ENCODE measurements around the gene GAD2.

Gene GAD2

GRCh38 chr10:26221541-26221940 lies 5.0 kb downstream of the GAD2 start:
- FAIRE-seq (no peak), DNase-seq (ENCODE audit: low spot score) (no peak)

- FAIRE-seq = no peak
- DNase-seq (ENCODE audit: low spot score) = no peak
Observed at GRCh38 chr10:26222563-26222962, 6.0 kb downstream of the GAD2 start.

GRCh38 chr10:26225322-26225721 lies 8.7 kb downstream of the GAD2 start:
- no peak for FAIRE-seq

GRCh38 chr10:26227786-26228185 lies 11.2 kb downstream of the GAD2 start:
- FAIRE-seq = no peak
- no peak for DNase-seq (ENCODE audit: low spot score)

More at GRCh38 chr10:26225322-26225721, 8.7 kb downstream of the GAD2 start:
- no peak for DNase-seq (ENCODE audit: low spot score)

- FAIRE-seq = no peak
Observed at GRCh38 chr10:26232174-26232573, 15.6 kb downstream of the GAD2 start.

GRCh38 chr10:26235761-26236160 lies 19.2 kb downstream of the GAD2 start:
- FAIRE-seq = no peak
- DNase-seq (ENCODE audit: low spot score) = no peak

More at GRCh38 chr10:26232174-26232573, 15.6 kb downstream of the GAD2 start:
- no peak for DNase-seq (ENCODE audit: low spot score)

- FAIRE-seq (no peak), DNase-seq (ENCODE audit: low spot score) (no peak)
Observed at GRCh38 chr10:26238378-26238777, 21.8 kb downstream of the GAD2 start.

GRCh38 chr10:26242706-26243350 lies 26.3 kb downstream of the GAD2 start:
- FAIRE-seq (no peak), DNase-seq (ENCODE audit: low spot score) (no peak)

- FAIRE-seq (no peak), DNase-seq (ENCODE audit: low spot score) (no peak)
Observed at GRCh38 chr10:26243351-26243720, 26.8 kb downstream of the GAD2 start.

GRCh38 chr10:26249681-26250080 lies 33.1 kb downstream of the GAD2 start:
- DNase-seq (ENCODE audit: low spot score) = no peak
- no peak for FAIRE-seq

- FAIRE-seq (no peak), DNase-seq (ENCODE audit: low spot score) (no peak)
Observed at GRCh38 chr10:26251925-26252324, 35.4 kb downstream of the GAD2 start.

GRCh38 chr10:26254616-26255015 lies 38.0 kb downstream of the GAD2 start:
- DNase-seq (ENCODE audit: low spot score) (no peak), FAIRE-seq (no peak)

GRCh38 chr10:26259341-26259740 lies 42.8 kb downstream of the GAD2 start:
- FAIRE-seq = no peak
- no peak for DNase-seq (ENCODE audit: low spot score)

- FAIRE-seq (peak; percentile 87), DNase-seq (ENCODE audit: low spot score) (peak; percentile 52)
Observed at GRCh38 chr10:26269754-26270153, 53.2 kb downstream of the GAD2 start.

GRCh38 chr10:26274391-26274790 lies 57.8 kb downstream of the GAD2 start:
- DNase-seq (ENCODE audit: low spot score) = no peak
- FAIRE-seq = no peak

GRCh38 chr10:26278295-26278694 lies 61.7 kb downstream of the GAD2 start:
- no peak for FAIRE-seq
- DNase-seq (ENCODE audit: low spot score) = no peak

GRCh38 chr10:26290236-26290635 lies 73.7 kb downstream of the GAD2 start:
- DNase-seq (ENCODE audit: low spot score) (no peak), FAIRE-seq (no peak)

- DNase-seq (ENCODE audit: low spot score) = no peak
Observed at GRCh38 chr10:26291721-26292480, 75.3 kb downstream of the GAD2 start.

GRCh38 chr10:26296360-26296759 lies 79.8 kb downstream of the GAD2 start:
- FAIRE-seq = no peak
- no peak for DNase-seq (ENCODE audit: low spot score)

More at GRCh38 chr10:26291721-26292480, 75.3 kb downstream of the GAD2 start:
- no peak for FAIRE-seq

GRCh38 chr10:26300001-26300400 lies 83.4 kb downstream of the GAD2 start:
- no peak for FAIRE-seq
- no peak for DNase-seq (ENCODE audit: low spot score)

- DNase-seq (ENCODE audit: low spot score) = no peak
- no peak for FAIRE-seq
Observed at GRCh38 chr10:26303366-26303765, 86.8 kb downstream of the GAD2 start.

- no peak for DNase-seq (ENCODE audit: low spot score)
- FAIRE-seq = no peak
Observed at GRCh38 chr10:26310361-26310760, 93.8 kb downstream of the GAD2 start.

- DNase-seq (ENCODE audit: low spot score) (peak; percentile 11), FAIRE-seq (no peak)
Observed at GRCh38 chr10:26311383-26311940, 94.9 kb downstream of the GAD2 start.

All from urothelium cell line (cell line).